Measurements from ENCODE around the gene WDR88. TPM values are rescaled to one million over a fixed set of nuclear protein-coding genes. Genes with fewer than 3 reads are reported as not detected.

The WDR88 gene
- total RNA-seq, 2 donors from 2014 or later: not detected

DNA sequence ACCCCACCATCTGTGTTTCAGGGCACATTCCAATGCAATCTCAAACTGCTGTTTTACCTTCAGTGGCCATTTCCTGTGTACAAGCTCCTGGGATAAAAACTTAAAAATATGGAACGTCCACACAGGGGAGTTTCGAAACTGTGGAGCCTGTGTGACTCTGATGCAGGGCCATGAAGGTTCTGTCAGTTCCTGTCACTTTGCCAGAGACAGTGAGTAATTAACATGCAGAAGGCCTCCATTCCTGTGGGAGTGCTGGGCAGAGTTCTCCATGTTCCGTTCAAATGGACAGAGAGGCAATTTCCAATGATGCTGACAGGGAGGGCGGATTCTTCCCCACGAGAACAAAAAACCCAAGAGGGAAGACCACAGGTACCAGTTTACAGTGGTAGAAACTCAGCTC lies 24.4 kb downstream of the WDR88 start:
- Histone ChIP-seq H3K36me3 (no peaks in the 10 kb centered on the region), H3K4me1 (no peaks in the 10 kb centered on the region), H3K27ac (no peak overlapping the region), H3K9me3 (no peaks in the 10 kb centered on the region), H3K9ac (ENCODE audit: low read depth in 2 of 2, low read length in 2 of 2) (no peak overlapping the region), H3K4me3 (no peak overlapping the region), H3K27me3 (no peaks in the 10 kb centered on the region)
- intact Hi-C loops (cut with DNase I): no loop called here
- TF ChIP-seq, protein P1, sequence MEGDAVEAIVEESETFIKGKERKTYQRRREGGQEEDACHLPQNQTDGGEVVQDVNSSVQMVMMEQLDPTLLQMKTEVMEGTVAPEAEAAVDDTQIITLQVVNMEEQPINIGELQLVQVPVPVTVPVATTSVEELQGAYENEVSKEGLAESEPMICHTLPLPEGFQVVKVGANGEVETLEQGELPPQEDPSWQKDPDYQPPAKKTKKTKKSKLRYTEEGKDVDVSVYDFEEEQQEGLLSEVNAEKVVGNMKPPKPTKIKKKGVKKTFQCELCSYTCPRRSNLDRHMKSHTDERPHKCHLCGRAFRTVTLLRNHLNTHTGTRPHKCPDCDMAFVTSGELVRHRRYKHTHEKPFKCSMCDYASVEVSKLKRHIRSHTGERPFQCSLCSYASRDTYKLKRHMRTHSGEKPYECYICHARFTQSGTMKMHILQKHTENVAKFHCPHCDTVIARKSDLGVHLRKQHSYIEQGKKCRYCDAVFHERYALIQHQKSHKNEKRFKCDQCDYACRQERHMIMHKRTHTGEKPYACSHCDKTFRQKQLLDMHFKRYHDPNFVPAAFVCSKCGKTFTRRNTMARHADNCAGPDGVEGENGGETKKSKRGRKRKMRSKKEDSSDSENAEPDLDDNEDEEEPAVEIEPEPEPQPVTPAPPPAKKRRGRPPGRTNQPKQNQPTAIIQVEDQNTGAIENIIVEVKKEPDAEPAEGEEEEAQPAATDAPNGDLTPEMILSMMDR (IDR thresholded peaks at IDR 0.05): no peak
- no peak for DNase-seq

DNA sequence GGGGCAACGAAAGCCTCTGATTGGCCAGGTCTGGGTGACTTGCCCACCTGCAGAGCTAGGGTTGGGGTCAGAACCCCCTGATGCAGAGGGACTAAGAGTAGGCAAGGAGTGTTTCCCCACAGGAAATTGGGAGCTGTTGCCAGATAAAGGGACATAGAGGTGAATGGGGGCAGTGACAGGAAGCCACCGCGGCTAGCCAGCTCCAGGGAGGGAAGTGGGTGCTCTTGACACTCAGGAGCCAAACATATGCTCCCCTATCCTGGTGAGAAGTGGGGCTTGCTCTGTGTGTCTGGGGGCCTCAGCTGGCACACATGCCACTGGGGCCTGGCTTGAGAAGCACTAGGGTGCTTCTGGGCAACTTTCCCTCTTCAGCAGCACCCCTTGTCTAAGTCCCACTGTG lies 26.0 kb downstream of the WDR88 start:
- no peak overlapping the region for H3K4me3 ChIP-seq
- H3K36me3 ChIP-seq: no peaks in the 10 kb centered on the region
- TF ChIP-seq, protein P1 (IDR thresholded peaks at IDR 0.05): no peak
- no peak for DNase-seq
- H3K4me1 ChIP-seq: no peaks in the 10 kb centered on the region
- no peak overlapping the region for H3K27ac ChIP-seq
- no peaks in the 10 kb centered on the region for H3K27me3 ChIP-seq
- H3K9me3 ChIP-seq: no peaks in the 10 kb centered on the region
- no peak overlapping the region for H3K9ac ChIP-seq (ENCODE audit: low read depth in 2 of 2, low read length in 2 of 2)
- intact Hi-C loops (cut with DNase I): no loop called here

- no peak overlapping the region for H3K4me3 ChIP-seq
- DNase-seq: no peak
- H3K9me3 ChIP-seq: no peaks in the 10 kb centered on the region
- no peak overlapping the region for H3K27ac ChIP-seq
- no peaks in the 10 kb centered on the region for H3K4me1 ChIP-seq
- H3K9ac ChIP-seq (ENCODE audit: low read depth in 2 of 2, low read length in 2 of 2): no peak overlapping the region
- TF ChIP-seq, protein P1 (IDR thresholded peaks at IDR 0.05): no peak
- intact Hi-C loops (cut with DNase I): no loop called here
- H3K27me3 ChIP-seq: no peaks in the 10 kb centered on the region
- H3K36me3 ChIP-seq: no peaks in the 10 kb centered on the region
Observed at GRCh38 chr19:33158365-33158764, 26.5 kb downstream of the WDR88 start.

- no peaks in the 10 kb centered on the region for H3K36me3 ChIP-seq
- TF ChIP-seq, protein P1 (IDR thresholded peaks at IDR 0.05): no peak
- no peak overlapping the region for H3K27ac ChIP-seq
- H3K4me3 ChIP-seq: no peak overlapping the region
- no peak overlapping the region for H3K9ac ChIP-seq (ENCODE audit: low read depth in 2 of 2, low read length in 2 of 2)
- H3K27me3 ChIP-seq: no peaks in the 10 kb centered on the region
- H3K4me1 ChIP-seq: no peaks in the 10 kb centered on the region
- no peaks in the 10 kb centered on the region for H3K9me3 ChIP-seq
- no peak for DNase-seq
- intact Hi-C loops (cut with DNase I): no loop called here
Observed at GRCh38 chr19:33159149-33159548, 27.2 kb downstream of the WDR88 start.

GRCh38 chr19:33159893-33160292 lies 28.0 kb downstream of the WDR88 start:
- Histone ChIP-seq H3K9ac (ENCODE audit: low read depth in 2 of 2, low read length in 2 of 2) (no peak overlapping the region), H3K36me3 (no peaks in the 10 kb centered on the region), H3K9me3 (no peaks in the 10 kb centered on the region), H3K4me3 (no peak overlapping the region), H3K4me1 (no peaks in the 10 kb centered on the region), H3K27ac (no peak overlapping the region), H3K27me3 (no peaks in the 10 kb centered on the region)
- TF ChIP-seq, protein P1 (IDR thresholded peaks at IDR 0.05): no peak
- no peak for DNase-seq
- intact Hi-C loops (cut with DNase I): no loop called here

DNA sequence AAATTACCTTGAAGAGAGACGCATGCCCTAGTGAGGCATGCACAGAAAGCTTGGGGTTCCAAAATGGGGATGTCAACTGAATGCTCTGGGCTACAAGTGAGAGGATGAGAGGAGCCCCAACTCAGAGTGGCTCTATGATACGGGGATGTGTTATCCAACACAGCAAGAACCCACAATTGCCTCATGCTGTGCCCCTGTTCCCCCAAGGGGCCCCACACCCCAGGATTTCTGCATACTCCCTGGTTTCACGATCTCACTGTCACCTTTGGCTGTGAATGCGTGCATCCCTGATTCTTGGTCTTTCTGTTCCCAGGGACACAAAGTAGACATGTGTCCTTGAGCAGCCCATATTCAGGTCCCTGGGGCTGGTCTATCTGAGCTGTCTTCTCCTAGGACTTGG lies 29.3 kb downstream of the WDR88 start:
- DNase-seq: no peak
- TF ChIP-seq, protein P1 (IDR thresholded peaks at IDR 0.05): no peak

More for the DNA sequence above, 29.3 kb downstream of the WDR88 start:
- no peaks in the 10 kb centered on the region for H3K27me3 ChIP-seq
- H3K9me3 ChIP-seq: no peaks in the 10 kb centered on the region
- H3K27ac ChIP-seq: no peak overlapping the region
- H3K36me3 ChIP-seq: no peaks in the 10 kb centered on the region
- no peak overlapping the region for H3K9ac ChIP-seq (ENCODE audit: low read depth in 2 of 2, low read length in 2 of 2)
- intact Hi-C loops (cut with DNase I): no loop called here
- H3K4me1 ChIP-seq: no peaks in the 10 kb centered on the region
- no peak overlapping the region for H3K4me3 ChIP-seq

Data from colonic mucosa (tissue), 4 donors.